ENCODE measurements around the gene XPR1.

DNA sequence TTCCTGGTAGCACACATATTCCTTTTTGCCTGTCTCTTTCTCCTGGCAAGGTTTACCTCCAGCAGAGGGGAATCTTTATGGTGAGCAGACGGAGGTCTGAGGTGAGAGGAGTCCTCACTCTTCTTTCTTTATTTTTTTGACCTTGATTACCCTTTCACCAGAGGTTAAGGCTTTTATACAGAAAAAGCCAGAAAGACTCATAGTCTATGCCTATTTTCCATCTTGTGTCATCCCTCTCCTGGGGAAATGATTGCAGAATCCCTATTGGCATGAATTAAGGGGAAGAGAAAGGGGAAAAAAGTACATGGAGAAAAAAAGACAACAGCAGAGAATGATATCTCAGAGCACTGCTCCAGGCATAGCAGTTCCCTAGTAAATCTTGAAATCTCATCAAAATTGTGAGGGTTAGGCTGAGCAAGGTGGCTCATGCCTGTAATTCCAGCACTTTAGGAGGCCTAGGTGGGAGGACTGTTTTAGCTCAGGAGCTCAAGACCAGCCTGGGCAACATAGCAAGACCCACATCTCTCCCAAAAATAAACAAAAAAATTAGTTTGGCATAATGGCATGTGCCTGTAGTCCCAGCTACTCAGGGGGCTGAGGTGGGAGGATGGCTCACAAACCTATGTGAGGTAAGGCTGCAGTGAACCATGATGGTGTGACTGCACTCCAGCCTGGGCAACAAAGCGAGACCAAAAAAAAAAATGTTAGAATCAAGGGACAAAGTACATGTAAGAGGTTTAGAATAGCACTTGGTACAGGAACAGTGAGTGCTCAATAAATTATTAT lies 1.2 kb upstream of the XPR1 start:
- TF ChIP-seq CTCF (IDR thresholded peaks at IDR 0.05) (no peak), EZH2 (IDR thresholded peaks at IDR 0.05; ENCODE audit: borderline replicate concordance, insufficient read depth, low read depth, low read length, poor library complexity, severe bottlenecking) (no peak)

Data from B cell (primary cell).